ENCODE data around the gene SLC4A9.

SLC4A9 gene, protein sequence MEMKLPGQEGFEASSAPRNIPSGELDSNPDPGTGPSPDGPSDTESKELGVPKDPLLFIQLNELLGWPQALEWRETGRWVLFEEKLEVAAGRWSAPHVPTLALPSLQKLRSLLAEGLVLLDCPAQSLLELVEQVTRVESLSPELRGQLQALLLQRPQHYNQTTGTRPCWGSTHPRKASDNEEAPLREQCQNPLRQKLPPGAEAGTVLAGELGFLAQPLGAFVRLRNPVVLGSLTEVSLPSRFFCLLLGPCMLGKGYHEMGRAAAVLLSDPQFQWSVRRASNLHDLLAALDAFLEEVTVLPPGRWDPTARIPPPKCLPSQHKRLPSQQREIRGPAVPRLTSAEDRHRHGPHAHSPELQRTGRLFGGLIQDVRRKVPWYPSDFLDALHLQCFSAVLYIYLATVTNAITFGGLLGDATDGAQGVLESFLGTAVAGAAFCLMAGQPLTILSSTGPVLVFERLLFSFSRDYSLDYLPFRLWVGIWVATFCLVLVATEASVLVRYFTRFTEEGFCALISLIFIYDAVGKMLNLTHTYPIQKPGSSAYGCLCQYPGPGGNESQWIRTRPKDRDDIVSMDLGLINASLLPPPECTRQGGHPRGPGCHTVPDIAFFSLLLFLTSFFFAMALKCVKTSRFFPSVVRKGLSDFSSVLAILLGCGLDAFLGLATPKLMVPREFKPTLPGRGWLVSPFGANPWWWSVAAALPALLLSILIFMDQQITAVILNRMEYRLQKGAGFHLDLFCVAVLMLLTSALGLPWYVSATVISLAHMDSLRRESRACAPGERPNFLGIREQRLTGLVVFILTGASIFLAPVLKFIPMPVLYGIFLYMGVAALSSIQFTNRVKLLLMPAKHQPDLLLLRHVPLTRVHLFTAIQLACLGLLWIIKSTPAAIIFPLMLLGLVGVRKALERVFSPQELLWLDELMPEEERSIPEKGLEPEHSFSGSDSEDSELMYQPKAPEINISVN

GRCh38 chr5:140360101-140360500, at the start of gene SLC4A9:
Gene SLC4A9, plus strand, starts transcription at chr5:140360194. Its CDS starts 43 bp downstream, at chr5:140360237.
- no peaks in the 10 kb centered on the region for H3K36me3 ChIP-seq
- H3K27ac ChIP-seq = no peak within 1 kb of the TSS
- TF ChIP-seq, protein P1, sequence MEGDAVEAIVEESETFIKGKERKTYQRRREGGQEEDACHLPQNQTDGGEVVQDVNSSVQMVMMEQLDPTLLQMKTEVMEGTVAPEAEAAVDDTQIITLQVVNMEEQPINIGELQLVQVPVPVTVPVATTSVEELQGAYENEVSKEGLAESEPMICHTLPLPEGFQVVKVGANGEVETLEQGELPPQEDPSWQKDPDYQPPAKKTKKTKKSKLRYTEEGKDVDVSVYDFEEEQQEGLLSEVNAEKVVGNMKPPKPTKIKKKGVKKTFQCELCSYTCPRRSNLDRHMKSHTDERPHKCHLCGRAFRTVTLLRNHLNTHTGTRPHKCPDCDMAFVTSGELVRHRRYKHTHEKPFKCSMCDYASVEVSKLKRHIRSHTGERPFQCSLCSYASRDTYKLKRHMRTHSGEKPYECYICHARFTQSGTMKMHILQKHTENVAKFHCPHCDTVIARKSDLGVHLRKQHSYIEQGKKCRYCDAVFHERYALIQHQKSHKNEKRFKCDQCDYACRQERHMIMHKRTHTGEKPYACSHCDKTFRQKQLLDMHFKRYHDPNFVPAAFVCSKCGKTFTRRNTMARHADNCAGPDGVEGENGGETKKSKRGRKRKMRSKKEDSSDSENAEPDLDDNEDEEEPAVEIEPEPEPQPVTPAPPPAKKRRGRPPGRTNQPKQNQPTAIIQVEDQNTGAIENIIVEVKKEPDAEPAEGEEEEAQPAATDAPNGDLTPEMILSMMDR (IDR thresholded peaks at IDR 0.05) = no peak
- H3K4me1 ChIP-seq (ENCODE audit: control insufficient read depth in 1 of 2, insufficient read depth in 1 of 2, low read depth in 1 of 2, low read length in 1 of 2) = peaks cover 9 to 19% of the 10 kb centered on the region in 2 experiments
- no peak within 1 kb of the TSS for H3K4me3 ChIP-seq (ENCODE audit: low read depth in 1 of 2, low read length in 1 of 2)
- H3K27me3 ChIP-seq = peaks cover 5% of the 10 kb centered on the region
- no peaks in the 10 kb centered on the region for H3K9me3 ChIP-seq

DNA sequence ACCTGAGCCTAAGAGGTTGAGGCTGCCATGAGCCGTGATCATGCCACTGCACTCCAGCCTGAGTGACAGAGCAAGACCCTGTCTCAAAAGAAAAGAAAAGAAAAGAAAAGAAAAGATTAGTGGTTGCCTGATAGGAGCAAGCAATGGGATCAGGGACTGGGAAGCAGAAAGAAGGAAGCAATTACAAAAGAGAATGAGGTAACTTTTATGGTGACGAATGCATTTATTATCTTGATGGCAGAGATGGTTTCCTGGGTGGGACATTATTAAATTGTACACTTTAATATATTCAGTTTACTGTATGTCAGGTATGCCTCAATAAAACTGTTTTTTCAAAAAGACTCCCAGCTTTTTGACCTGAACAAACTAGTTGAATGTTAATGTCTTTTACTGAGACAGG, 49.6 kb upstream of the SLC4A9 start:
- Histone ChIP-seq H3K4me1 (ENCODE audit: control insufficient read depth in 1 of 2, insufficient read depth in 1 of 2, low read depth in 1 of 2, low read length in 1 of 2) (peaks cover 14 to 17% of the 10 kb centered on the region in 2 experiments), H3K27ac (no peak overlapping the region), H3K27me3 (no peaks in the 10 kb centered on the region), H3K4me3 (ENCODE audit: low read depth in 1 of 2, low read length in 1 of 2) (no peak overlapping the region), H3K36me3 (no peaks in the 10 kb centered on the region), H3K9me3 (no peaks in the 10 kb centered on the region)
- TF ChIP-seq, protein P1 (IDR thresholded peaks at IDR 0.05) = no peak

DNA sequence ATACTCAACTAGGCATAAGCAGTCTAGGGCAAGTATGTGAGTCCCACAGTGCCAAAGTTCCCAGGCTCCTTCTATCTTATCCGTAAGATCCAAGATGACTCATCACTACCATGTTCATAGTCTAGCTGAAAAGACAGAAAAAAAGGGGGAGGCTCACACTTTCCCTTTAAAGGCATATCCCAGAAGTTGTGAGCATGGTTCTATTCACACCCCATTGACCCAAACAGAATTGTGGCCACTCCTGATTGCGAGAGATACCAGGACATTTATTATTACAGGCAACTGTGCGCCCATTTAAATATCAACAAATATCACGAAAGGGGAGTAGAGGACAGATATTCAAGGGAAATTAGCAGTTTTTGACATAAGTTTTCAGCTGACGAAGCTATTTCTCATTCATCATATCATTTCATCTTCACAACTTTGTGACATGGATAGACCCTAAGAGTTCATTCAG, 49.0 kb upstream of the SLC4A9 start:
- Histone ChIP-seq H3K27me3 (no peaks in the 10 kb centered on the region), H3K4me1 (ENCODE audit: control insufficient read depth in 1 of 2, insufficient read depth in 1 of 2, low read depth in 1 of 2, low read length in 1 of 2) (peaks cover 14 to 17% of the 10 kb centered on the region in 2 experiments), H3K27ac (no peak overlapping the region), H3K36me3 (no peaks in the 10 kb centered on the region), H3K4me3 (ENCODE audit: low read depth in 1 of 2, low read length in 1 of 2) (no peak overlapping the region), H3K9me3 (no peaks in the 10 kb centered on the region)
- TF ChIP-seq, protein P1 (IDR thresholded peaks at IDR 0.05) = no peak

DNA sequence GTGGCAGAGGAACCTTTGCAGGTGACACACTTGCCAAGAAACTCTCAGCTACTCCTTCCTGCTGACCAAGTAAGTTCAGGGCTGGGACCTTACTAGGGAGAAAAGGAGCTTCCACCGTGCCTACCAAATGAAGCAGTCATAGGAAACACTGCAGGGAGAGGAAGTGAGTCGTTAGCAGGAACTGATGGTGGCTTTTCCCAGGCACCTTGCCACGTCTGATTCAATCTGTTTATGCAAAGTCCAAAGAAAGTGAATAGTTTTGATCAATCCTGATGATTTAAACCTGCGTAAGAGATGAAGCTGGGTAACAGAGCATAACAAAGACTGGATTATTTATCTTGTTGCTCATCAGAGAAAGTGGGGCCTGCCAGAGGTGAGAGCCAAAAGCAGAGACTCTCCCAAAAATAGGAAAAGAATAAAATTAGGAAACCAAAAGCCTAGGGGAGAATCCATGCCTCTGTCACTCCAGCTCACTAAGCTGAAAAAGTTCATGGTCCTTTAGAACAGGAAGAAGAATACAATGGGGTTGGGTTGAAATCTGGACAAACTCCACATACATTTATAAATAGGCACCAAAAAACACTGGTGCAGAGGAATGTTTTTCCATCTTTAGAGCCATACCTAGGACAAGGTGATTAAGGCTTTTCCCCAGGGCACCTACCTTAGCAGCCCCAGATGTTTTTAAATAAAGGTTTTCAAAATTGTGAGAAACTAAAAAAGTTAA, 47.8 kb upstream of the SLC4A9 start:
- Histone ChIP-seq H3K4me3 (ENCODE audit: low read depth in 1 of 2, low read length in 1 of 2) (no peak overlapping the region), H3K9me3 (no peaks in the 10 kb centered on the region), H3K27me3 (no peaks in the 10 kb centered on the region), H3K27ac (no peak overlapping the region), H3K4me1 (ENCODE audit: control insufficient read depth in 1 of 2, insufficient read depth in 1 of 2, low read depth in 1 of 2, low read length in 1 of 2) (peaks cover 11 to 17% of the 10 kb centered on the region in 2 experiments), H3K36me3 (no peaks in the 10 kb centered on the region)
- TF ChIP-seq, protein P1 (IDR thresholded peaks at IDR 0.05) = no peak

GRCh38 chr5:140312791-140313189, 47.2 kb upstream of the SLC4A9 start:
- Histone ChIP-seq H3K27me3 (no peaks in the 10 kb centered on the region), H3K36me3 (no peaks in the 10 kb centered on the region), H3K9me3 (no peaks in the 10 kb centered on the region), H3K27ac (no peak overlapping the region), H3K4me3 (ENCODE audit: low read depth in 1 of 2, low read length in 1 of 2) (no peak overlapping the region), H3K4me1 (ENCODE audit: control insufficient read depth in 1 of 2, insufficient read depth in 1 of 2, low read depth in 1 of 2, low read length in 1 of 2) (peaks cover 11 to 17% of the 10 kb centered on the region in 2 experiments)
- TF ChIP-seq, protein P1 (IDR thresholded peaks at IDR 0.05) = no peak

All from neutrophil (primary cell).